Hematopoietic multipotent progenitor cell treated with erythropoietin and hydrocortisone succinate and interleukin-3 and kit ligand, for 17 days (in vitro differentiated cells): ENCODE measurements around the gene CPEB1.
A peak's percentile ranks its signal among the peaks of the same experiment; 100 is the strongest.
"Not testable (repeated sequence)": the region's sequence is repeated elsewhere in the genome, so short reads cannot be mapped to it uniquely, and the experiment has no call there.

Experiments
- DNase-seq: peaks from one replicate; pipeline ENCODE4 v3.0.0-alpha.2; 2015; ENCODE audit warnings: low spot score

Gene CPEB1

GRCh38 chr15:82649226-82649999, 2.2 kb upstream of the CPEB1 start:
- peak; percentile 52 for DNase-seq

- DNase-seq, result peak; percentile 22
Measured at GRCh38 chr15:82648257-82649103, 1.3 kb upstream of the CPEB1 start.

- no peak for DNase-seq
Measured at GRCh38 chr15:82647835-82648256, 683 bp upstream of the CPEB1 start.

- peak; percentile 62 for DNase-seq
Measured at GRCh38 chr15:82646250-82647044, 716 bp downstream of the CPEB1 start.

- DNase-seq, result not testable (repeated sequence)
Measured at GRCh38 chr15:82644967-82645852, 2.0 kb downstream of the CPEB1 start.

GRCh38 chr15:82643992-82644391, 3.2 kb downstream of the CPEB1 start:
- DNase-seq, result no peak

- DNase-seq, result no peak
Measured at GRCh38 chr15:82642656-82643055, 4.5 kb downstream of the CPEB1 start.

- DNase-seq, result no peak
Measured at GRCh38 chr15:82641129-82641798, 5.9 kb downstream of the CPEB1 start.

GRCh38 chr15:82640672-82641071, 6.5 kb downstream of the CPEB1 start:
- DNase-seq, result no peak

GRCh38 chr15:82635798-82636197, 11.4 kb downstream of the CPEB1 start:
- DNase-seq, result no peak

- no peak for DNase-seq
Measured at GRCh38 chr15:82630033-82630432, 17.1 kb downstream of the CPEB1 start.

GRCh38 chr15:82625136-82625535, 22.0 kb downstream of the CPEB1 start:
- DNase-seq, result no peak

GRCh38 chr15:82624438-82624837, 22.7 kb downstream of the CPEB1 start:
- DNase-seq, result no peak

- DNase-seq, result no peak
Measured at GRCh38 chr15:82624008-82624407, 23.2 kb downstream of the CPEB1 start.

- peak; percentile 20 for DNase-seq
Measured at GRCh38 chr15:82621970-82622369, 25.2 kb downstream of the CPEB1 start.

GRCh38 chr15:82613747-82614146, 33.4 kb downstream of the CPEB1 start:
- no peak for DNase-seq

GRCh38 chr15:82611348-82611747, 35.8 kb downstream of the CPEB1 start:
- DNase-seq, result no peak

GRCh38 chr15:82602195-82602594, 45.0 kb downstream of the CPEB1 start:
- no peak for DNase-seq

GRCh38 chr15:82599862-82600261, 47.3 kb downstream of the CPEB1 start:
- no peak for DNase-seq

GRCh38 chr15:82597815-82598214, 49.3 kb downstream of the CPEB1 start:
- no peak for DNase-seq

GRCh38 chr15:82595766-82596165, 51.4 kb downstream of the CPEB1 start:
- DNase-seq, result no peak
